Activated CD8-positive, alpha-beta memory T cell treated with anti-CD3 and anti-CD28 coated beads, Interleukin-2, amount 50 U/mL, for 1 hour (primary cell): ENCODE data around the gene IL17REL.
"Not testable (repeated sequence)": the region's sequence is repeated elsewhere in the genome, so short reads cannot be mapped to it uniquely, and the experiment has no call there.

ENCODE experiments used
- DNase-seq: peaks from one replicate; pipeline ENCODE4 v3.0.0-alpha.2; 2020; ENCODE audit errors: extremely low read depth

The IL17REL gene

GRCh38 chr22:49989826-49990225 is 22.7 kb downstream of the IL17REL start:
- not testable (repeated sequence) for DNase-seq

DNA sequence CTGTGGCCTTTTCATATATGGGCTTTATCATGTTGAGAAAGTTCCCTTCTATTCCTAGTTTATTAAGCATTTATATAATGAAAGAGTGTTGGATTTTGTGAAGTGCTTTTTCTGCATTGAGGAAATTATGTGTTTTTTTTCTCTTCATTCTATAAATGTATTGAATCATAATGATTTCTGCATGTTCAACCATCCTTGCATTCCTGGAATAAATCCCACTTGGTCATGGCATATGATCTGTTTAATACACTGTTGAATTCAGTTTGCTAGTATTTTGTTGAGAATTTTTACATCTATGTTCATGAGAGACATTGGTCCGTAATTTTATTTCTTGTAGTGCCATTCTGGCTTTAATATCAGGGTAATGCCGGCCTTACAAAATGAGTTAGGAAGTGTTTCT is 26.2 kb downstream of the IL17REL start:
- DNase-seq = no peak

GRCh38 chr22:49983148-49984042 is 29.2 kb downstream of the IL17REL start:
- no peak for DNase-seq

- DNase-seq = not testable (repeated sequence)
Observed at GRCh38 chr22:49981799-49982198, 30.8 kb downstream of the IL17REL start.

DNA sequence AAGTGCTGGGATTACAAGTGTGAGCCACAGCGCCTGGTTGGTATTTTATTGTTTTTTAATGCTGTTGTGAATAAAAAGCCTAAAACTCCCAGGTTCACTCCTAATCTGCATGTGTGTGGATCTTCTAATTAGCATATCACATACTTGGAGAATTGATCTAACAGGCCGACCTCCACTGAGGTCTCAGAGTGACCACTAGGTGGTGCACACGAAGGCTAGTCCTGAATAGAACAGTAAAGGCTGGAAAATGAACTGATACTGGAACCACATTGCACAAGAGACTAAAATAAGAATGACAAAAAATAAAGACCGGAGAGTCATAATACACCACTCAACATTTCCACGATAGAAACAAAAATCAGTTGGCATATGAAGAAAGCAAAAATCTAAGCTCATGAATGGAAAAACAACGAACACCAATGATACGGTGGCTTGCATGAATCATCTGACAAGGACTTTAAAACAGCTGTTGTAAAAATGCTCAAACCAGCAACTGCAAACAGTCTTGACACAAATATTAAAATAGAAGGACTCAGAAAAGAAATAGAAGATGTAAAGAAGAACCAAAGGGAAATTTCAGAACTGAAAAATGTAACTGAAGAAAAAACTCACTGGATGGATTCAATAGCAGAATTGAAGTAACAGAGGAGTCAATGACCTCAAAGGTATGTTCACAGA is 32.8 kb downstream of the IL17REL start:
- no peak for DNase-seq

GRCh38 chr22:49977578-49977977 is 35.0 kb downstream of the IL17REL start:
- no peak for DNase-seq

- peak; percentile 44 for DNase-seq
Observed at GRCh38 chr22:49976439-49977175, 36.0 kb downstream of the IL17REL start.

DNA sequence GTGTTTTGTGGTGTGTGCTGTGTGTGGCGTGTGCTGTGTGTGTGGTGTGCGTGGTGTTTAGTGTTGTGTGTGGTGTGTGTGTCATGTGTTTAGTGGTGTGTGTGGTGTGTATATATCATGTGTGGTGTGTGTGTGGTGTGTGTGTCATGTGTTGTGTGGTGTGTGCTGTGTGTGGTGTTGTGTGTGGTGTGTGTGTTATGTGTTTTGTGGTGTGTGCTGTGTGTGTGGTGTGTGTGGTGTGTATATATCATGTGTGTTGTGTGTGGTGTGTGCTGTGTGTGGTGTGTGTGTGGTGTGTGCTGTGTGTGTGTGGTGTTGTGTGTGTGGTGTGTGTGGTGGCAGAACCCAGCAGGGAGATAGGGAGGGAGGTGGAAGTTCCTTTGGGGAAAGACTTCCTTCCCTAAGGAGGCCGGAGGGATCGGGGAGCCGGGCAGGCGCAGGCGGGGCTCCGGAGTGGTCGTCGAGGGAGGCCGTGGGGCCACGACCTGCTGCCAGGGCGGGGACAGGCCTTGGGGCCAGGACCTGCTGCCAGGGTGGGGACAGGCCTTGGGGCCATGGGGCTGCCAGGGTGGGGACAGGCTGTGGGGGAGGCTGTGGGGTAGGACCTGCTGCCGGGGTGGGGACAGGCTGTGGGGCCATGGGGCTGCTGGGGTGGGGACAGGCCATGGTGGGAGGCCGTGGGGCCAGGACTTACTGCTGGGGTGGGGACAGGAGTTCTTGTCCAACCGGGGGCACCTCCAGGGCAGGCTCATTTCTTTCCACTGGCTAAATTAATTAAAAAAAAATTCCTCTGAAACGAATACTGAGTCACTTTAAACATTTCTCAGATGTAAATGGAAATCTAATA is 36.8 kb downstream of the IL17REL start:
- DNase-seq = no peak

GRCh38 chr22:49973018-49973961 is 39.3 kb downstream of the IL17REL start:
- no peak for DNase-seq

- no peak for DNase-seq
Observed at GRCh38 chr22:49972163-49973017, 40.2 kb downstream of the IL17REL start.

DNA sequence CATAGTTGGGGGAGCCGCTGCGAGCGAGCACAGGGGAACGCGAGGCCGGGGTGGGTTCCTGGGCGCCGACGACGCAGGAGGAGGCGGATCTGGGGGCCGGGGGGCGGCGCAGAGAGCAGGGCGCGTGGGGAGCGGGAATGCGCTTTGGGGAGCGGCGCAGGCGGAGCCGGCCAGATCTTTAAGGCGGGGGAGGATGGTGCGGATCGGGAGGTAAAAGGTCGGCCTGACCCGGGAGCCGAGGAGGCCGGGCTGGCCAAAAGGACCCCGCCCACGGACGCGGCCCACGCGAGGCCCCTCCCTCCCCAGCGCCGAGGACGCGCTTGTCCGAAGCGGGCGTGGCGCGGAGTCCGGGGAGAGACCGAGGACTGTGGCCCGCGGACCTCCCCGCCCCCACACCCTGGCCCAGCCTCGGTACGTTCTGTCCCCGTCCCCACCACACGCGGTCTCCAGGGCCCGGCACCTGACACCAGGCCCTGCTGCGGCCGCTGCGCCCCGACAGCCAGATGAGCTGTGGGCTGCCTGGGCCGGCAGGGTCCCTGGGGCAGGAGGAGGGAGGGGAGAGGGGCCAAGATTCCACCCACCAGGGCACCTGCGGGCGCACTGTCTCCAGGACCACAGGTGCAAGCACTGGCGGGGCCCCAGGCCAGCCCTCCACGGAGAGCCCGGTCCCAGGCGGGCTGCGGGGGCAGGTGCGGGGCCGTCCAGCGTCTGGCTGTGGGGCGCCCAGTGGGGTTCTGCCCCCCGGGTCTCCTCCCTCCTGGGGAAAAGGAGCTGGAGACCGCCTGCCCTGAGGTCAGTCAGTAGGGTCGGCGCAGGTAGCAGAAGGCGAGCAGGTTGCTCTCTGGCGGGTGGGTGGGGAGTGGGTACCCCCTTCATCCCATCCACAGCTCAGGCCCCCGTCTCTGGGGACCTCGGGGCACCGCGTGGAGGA is 41.1 kb downstream of the IL17REL start:
- no peak for DNase-seq

GRCh38 chr22:49970528-49971231 is 41.9 kb downstream of the IL17REL start:
- DNase-seq = peak; percentile 96

- no peak for DNase-seq
Observed at GRCh38 chr22:49969751-49970527, 42.6 kb downstream of the IL17REL start.

DNA sequence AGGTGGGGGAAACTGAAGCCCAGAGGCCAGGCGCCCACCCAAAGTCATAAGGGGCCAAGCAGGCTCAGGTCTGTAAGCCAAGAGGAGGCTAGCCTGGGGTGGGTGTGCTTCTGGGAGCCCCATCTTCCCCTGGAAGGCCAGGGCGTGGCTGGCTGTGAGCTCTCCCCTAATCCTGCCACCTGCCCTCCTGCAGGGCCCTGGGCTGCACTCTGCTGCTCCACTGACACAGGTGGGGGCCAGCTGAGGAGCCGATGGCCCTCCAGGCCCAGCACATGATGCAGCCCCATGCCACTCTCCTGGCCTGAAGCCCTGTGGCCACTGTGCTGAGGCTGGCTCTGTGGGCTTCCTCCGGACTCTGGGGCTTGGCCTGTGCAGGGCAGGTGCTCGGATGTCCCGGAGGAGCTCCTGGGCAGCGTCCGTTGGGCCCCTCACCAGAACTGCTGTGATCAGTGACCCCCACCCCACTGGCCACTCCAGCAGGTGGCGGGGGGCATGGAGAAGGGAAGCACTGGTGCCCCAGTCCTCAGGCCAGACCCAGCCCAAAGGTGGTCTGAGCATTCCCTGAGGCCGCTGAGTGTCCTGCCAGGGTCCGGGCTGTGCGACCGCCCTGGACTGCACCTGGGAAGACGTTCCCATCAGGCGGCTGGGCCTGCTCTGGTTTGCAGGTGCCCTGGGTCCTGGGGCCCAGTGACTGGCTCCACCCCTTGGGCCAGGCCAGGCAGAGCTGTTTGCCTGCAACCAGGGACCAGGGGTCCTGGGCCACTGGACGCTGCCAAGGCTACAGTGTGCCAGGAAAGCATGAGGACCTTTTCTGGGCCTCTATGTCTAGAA is 43.5 kb downstream of the IL17REL start:
- no peak for DNase-seq

GRCh38 chr22:49968313-49968830 is 44.2 kb downstream of the IL17REL start:
- no peak for DNase-seq
